GM23338 (cell line): ENCODE results near the gene TMEM139. TPM values are rescaled to one million over a fixed set of nuclear protein-coding genes. Genes with fewer than 3 reads are reported as not detected.
A peak's percentile ranks its signal among the peaks of the same experiment; 100 is the strongest.

Source experiments
- ATAC-seq: fragments of 200-7000 bp; cut with Tn5 transposase; 3 replicates; pipeline ENCODE4 v1.9.1; 2020
- DNase-seq: peaks from one replicate; pipeline ENCODE4 v3.0.0-alpha.2; 2015; ENCODE audit warnings: low spot score
- H2AFZ ChIP-seq: fragments of 200-600 bp; sonication (generic); 2 replicates; pipeline ENCODE4 v1.8.0; 2016; ENCODE audit warnings: antibody characterized with exemption, mild to moderate bottlenecking, moderate library complexity
- H3F3A ChIP-seq: fragments of 200-600 bp; sonication (generic); replicated peaks from 2 replicates; pipeline ENCODE4 v1.8.0; 2017; ENCODE audit warnings: antibody characterized with exemption, mixed run types, low read depth
- H3K27ac ChIP-seq: fragments of 200-600 bp; sonication (generic); 2 replicates; pipeline ENCODE4 v1.6.1; 2016; ENCODE audit warnings: low read depth
- H3K27me3 ChIP-seq: fragments of 200-600 bp; sonication (generic); 2 replicates; pipeline ENCODE4 v1.8.0; 2016; ENCODE audit warnings: mild to moderate bottlenecking, mixed run types, moderate library complexity; ENCODE audit not compliant: insufficient read depth
- H3K36me3 ChIP-seq: fragments of 200-600 bp; sonication (generic); 2 replicates; pipeline ENCODE4 v1.8.0; 2016; ENCODE audit warnings: mild to moderate bottlenecking; ENCODE audit not compliant: insufficient read depth
- H3K4me1 ChIP-seq: fragments of 200-600 bp; sonication (generic); 2 replicates; pipeline ENCODE4 v1.8.0; 2016; ENCODE audit warnings: mild to moderate bottlenecking, moderate library complexity; ENCODE audit not compliant: insufficient read depth
- H3K4me2 ChIP-seq: fragments of 200-600 bp; sonication (generic); 2 replicates; pipeline ENCODE4 v1.7.1; 2017; ENCODE audit warnings: mixed run types
- H3K4me3 ChIP-seq: fragments of 200-600 bp; sonication (generic); 2 replicates; pipeline ENCODE4 v1.6.1; 2016; ENCODE audit warnings: mixed run types
- H3K79me2 ChIP-seq: fragments of 200-600 bp; sonication (generic); replicated peaks from 2 replicates; pipeline ENCODE4 v1.8.0; 2017; ENCODE audit warnings: mild to moderate bottlenecking; ENCODE audit not compliant: insufficient read depth
- H3K9me2 ChIP-seq: fragments of 200-600 bp; sonication (generic); 2 replicates; pipeline ENCODE4 v1.8.0; 2017; ENCODE audit not compliant: insufficient read depth
- H4K20me1 ChIP-seq: fragments of 200-600 bp; sonication (generic); replicated peaks from 2 replicates; pipeline ENCODE4 v1.8.0; 2017; ENCODE audit warnings: mild to moderate bottlenecking; ENCODE audit not compliant: insufficient read depth
- H3K27ac Mint-ChIP-seq: 2 replicates; pipeline ENCODE4 v1.8.0; 2020; ENCODE audit warnings: inconsistent platforms, mild to moderate bottlenecking, moderate library complexity, mixed read lengths
- H3K27me3 Mint-ChIP-seq: 3 replicates; pipeline ENCODE4 v1.8.0; 2022; ENCODE audit warnings: low read depth, mild to moderate bottlenecking, moderate library complexity, mixed read lengths, inconsistent platforms; ENCODE audit not compliant: insufficient read depth, poor library complexity
- H3K36me3 Mint-ChIP-seq: 3 replicates; pipeline ENCODE4 v1.8.0; 2021; ENCODE audit warnings: low read depth, mild to moderate bottlenecking, inconsistent platforms, moderate library complexity, mixed read lengths
- H3K4me1 Mint-ChIP-seq: 3 replicates; pipeline ENCODE4 v1.8.0; 2020; ENCODE audit warnings: mild to moderate bottlenecking, inconsistent platforms, mixed read lengths
- H3K4me3 Mint-ChIP-seq: 3 replicates; pipeline ENCODE4 v1.8.0; 2021; ENCODE audit warnings: moderate library complexity, mild to moderate bottlenecking, inconsistent platforms, mixed read lengths
- H3K9me3 Mint-ChIP-seq: 3 replicates; pipeline ENCODE4 v1.8.0; 2020; ENCODE audit warnings: moderate library complexity, mild to moderate bottlenecking, inconsistent platforms, mixed read lengths
- CREB1 ChIP-seq: fragments of 250-450 bp; sonication (Bioruptor Pico); IDR thresholded peaks from 2 replicates; pipeline ENCODE4 v1.5.0; 2020; ENCODE audit warnings: low read depth, mild to moderate bottlenecking, moderate library complexity
- CTCF ChIP-seq, 2 experiments: fragments of 200-600 bp in 1 of 2; sonication (generic) in 1 of 2; conservative IDR thresholded peaks; 2 replicates each; pipeline versions ENCODE4 v1.5.1 to v1.6.1; 2016 to 2017; ENCODE audit warnings: antibody characterized with exemption in 2 of 2, low read depth in 2 of 2, mild to moderate bottlenecking in 2 of 2, moderate library complexity in 1 of 2
- ETS1 ChIP-seq: IDR thresholded peaks from 2 replicates; pipeline ENCODE4 v1.6.1; 2016; ENCODE audit warnings: antibody characterized with exemption
- EZH2 ChIP-seq: fragments of 200-600 bp; sonication (generic); IDR thresholded peaks from one replicate; pipeline ENCODE4 v1.8.0; 2017; ENCODE audit warnings: antibody characterized with exemption, mild to moderate bottlenecking, low read depth; ENCODE audit not compliant: unreplicated experiment
- EZH2phosphoT487 ChIP-seq: fragments of 200-600 bp; sonication (generic); IDR thresholded peaks from one replicate; pipeline ENCODE4 v1.8.1; 2018; ENCODE audit warnings: antibody characterized with exemption; ENCODE audit not compliant: unreplicated experiment
- JUNB ChIP-seq: IDR thresholded peaks from one replicate; pipeline ENCODE4 v1.6.1; 2016; ENCODE audit warnings: antibody characterized with exemption; ENCODE audit not compliant: unreplicated experiment
- NANOG ChIP-seq: IDR thresholded peaks from 2 replicates; pipeline ENCODE4 v1.6.1; 2016; ENCODE audit warnings: antibody characterized with exemption, borderline replicate concordance
- POLR2AphosphoS5 ChIP-seq: IDR thresholded peaks from 2 replicates; pipeline ENCODE4 v1.6.1; 2016; ENCODE audit warnings: antibody characterized with exemption, low read depth
- REST ChIP-seq: IDR thresholded peaks from one replicate; pipeline ENCODE4 v1.6.1; 2018; ENCODE audit warnings: antibody characterized with exemption; ENCODE audit not compliant: unreplicated experiment
- ZNF331 ChIP-seq: fragments of 250-450 bp; sonication (Bioruptor Pico); IDR thresholded peaks from 2 replicates; pipeline ENCODE4 v1.5.0; 2020; ENCODE audit warnings: low read depth, mild to moderate bottlenecking, moderate library complexity
- polyA plus RNA-seq: library from polyadenylated mRNA; unstranded; fragments of >200 nt; fragmentation: Nextera tagmentation; extraction: Ambion mirVana; gene quantifications from 2 replicates; pipeline ENCODE4 v1.2.1, GENCODE V29; 2016
- total RNA-seq: library from RNA; depleted of rRNA; stranded (reverse); fragments of >200 nt; shearing (Covaris generic); gene quantifications from 2 replicates; pipeline ENCODE4 v1.2.3, GENCODE V29; 2014

TMEM139 gene
- total and polyA plus RNA-seq, 2 experiments from 2014 or later = 3.3 to 3.6 TPM

GRCh38 chr7:143257501-143257900 lies 27.3 kb upstream of the TMEM139 start (continued):
- TF ChIP-seq ETS1 = no peak
- no peak for TF ChIP-seq JUNB
- no peak for TF ChIP-seq EZH2
- TF ChIP-seq POLR2AphosphoS5 = no peak
- no peak for TF ChIP-seq CREB1 (CRISPR knock-in tag)
- no peak for TF ChIP-seq ZNF331 (CRISPR knock-in tag)

- H3F3A ChIP-seq = no peaks in the 10 kb centered on the region; the same call in 1 of the 2 replicates
- Mint-ChIP-seq H3K9me3 (no peaks in the 10 kb centered on the region), H3K4me3 (no peak overlapping the region), H3K36me3 (no peaks in the 10 kb centered on the region), H3K4me1 (no peaks in the 10 kb centered on the region; the same call in 2 of the 3 replicates), H3K27ac (no peak overlapping the region), H3K27me3 (peaks cover 4% of the 10 kb centered on the region)
- H3K27me3 ChIP-seq = no peaks in the 10 kb centered on the region
- peaks cover 1% of the 10 kb centered on the region; the same call in 1 of the 2 replicates for H3K4me1 ChIP-seq
- no peak overlapping the region for H3K4me2 ChIP-seq
- DNase-seq (no peak), ATAC-seq (no peak)
- H3K27ac ChIP-seq = no peak overlapping the region
- 0 out of 2 replicates have a peak, but pooled peaks cover 4% of the 10 kb centered on the region for H3K9me2 ChIP-seq
- TF ChIP-seq EZH2phosphoT487 (no peak), JUNB (no peak), CTCF (conservative IDR thresholded peaks at IDR 0.05; ENCODE audit: low read depth in 2 of 2) (no peak), ETS1 (no peak), CREB1 (CRISPR knock-in tag) (no peak), ZNF331 (CRISPR knock-in tag) (no peak), REST (no peak), POLR2AphosphoS5 (no peak), NANOG (no peak)
- no peaks in the 10 kb centered on the region for H3K36me3 ChIP-seq
- H3K4me3 ChIP-seq = no peak overlapping the region
- H4K20me1 ChIP-seq = no peaks in the 10 kb centered on the region
- peak overlapping the region; percentile 70; the same call in 1 of the 2 replicates for H2AFZ ChIP-seq
- H3K79me2 ChIP-seq = no peaks in the 10 kb centered on the region
Observed at GRCh38 chr7:143258831-143259230, 25.9 kb upstream of the TMEM139 start.
